AG10803 (cell line): ENCODE data around the gene CAMSAP1.

Experiments used
- DNase-seq: peaks from one replicate; pipeline ENCODE4 v3.0.0; 2010; ENCODE audit warnings: low read depth
- H3K4me3 ChIP-seq: 2 replicates; pipeline ENCODE4 v1.5.1; 2011; ENCODE audit warnings: mild to moderate bottlenecking, low read length, control low read depth
- CTCF ChIP-seq: conservative IDR thresholded peaks from 2 replicates; pipeline ENCODE4 v1.5.1; 2011; ENCODE audit warnings: mild to moderate bottlenecking, low read length, control low read depth, inconsistent platforms

Gene CAMSAP1

GRCh38 chr9:135890190-135891026 lies 16.9 kb downstream of the CAMSAP1 start:
- no peak overlapping the region for H3K4me3 ChIP-seq
- no peak for DNase-seq
- no peak for TF ChIP-seq CTCF

- H3K4me3 ChIP-seq: no peak overlapping the region
- TF ChIP-seq CTCF: no peak
- DNase-seq: no peak
These were observed 17.7 kb downstream of the CAMSAP1 start for GRCh38 chr9:135889564-135890189.

- TF ChIP-seq CTCF: no peak
- DNase-seq: no peak
- H3K4me3 ChIP-seq: no peak overlapping the region
These were observed 18.5 kb downstream of the CAMSAP1 start for GRCh38 chr9:135888766-135889394.

- DNase-seq: no peak
- TF ChIP-seq CTCF: no peak
- H3K4me3 ChIP-seq: no peak overlapping the region
These were observed 19.1 kb downstream of the CAMSAP1 start for GRCh38 chr9:135888126-135888765.

- no peak overlapping the region for H3K4me3 ChIP-seq
- TF ChIP-seq CTCF: no peak
- no peak for DNase-seq
These were observed 19.7 kb downstream of the CAMSAP1 start for GRCh38 chr9:135887585-135888050.

- H3K4me3 ChIP-seq: no peak overlapping the region
- TF ChIP-seq CTCF: no peak
- DNase-seq: peak; percentile 21
These were observed 20.3 kb downstream of the CAMSAP1 start for GRCh38 chr9:135887021-135887507.
